Psoas muscle (tissue), 8 donors: ENCODE measurements around the gene GATD1. TPM values are rescaled to one million over a fixed set of nuclear protein-coding genes. Genes with fewer than 3 reads are reported as not detected.

Experiments
- ATAC-seq, 4 donors: fragments of 200-7000 bp; cut with Tn5 transposase; one replicate each; pipeline ENCODE4 v1.9.1; 2020; ENCODE audit warnings: moderate library complexity in 3 of 4, mild to moderate bottlenecking in 2 of 4
- DNase-seq, 2 donors: peaks; one replicate each; pipeline ENCODE4 v3.0.0-alpha.2; 2020
- H3K27ac ChIP-seq: fragments of 200-600 bp; one replicate; pipeline ENCODE4 v1.8.0; 2022
- H3K27me3 ChIP-seq, 3 donors: fragments of 200-600 bp in 1 of 3; one replicate each; pipeline versions ENCODE4 v1.6.1 to v1.8.0; 2013 to 2022; ENCODE audit warnings: low read length in 2 of 3, mild to moderate bottlenecking in 2 of 3, moderate library complexity in 1 of 3; ENCODE audit not compliant: insufficient read depth in 3 of 3
- H3K36me3 ChIP-seq, 2 donors: fragments of 200-600 bp in 1 of 2; one replicate each; pipeline versions ENCODE4 v1.6.1 to v1.8.0; 2013 to 2022; ENCODE audit warnings: low read depth in 1 of 2, mild to moderate bottlenecking in 1 of 2, moderate library complexity in 1 of 2; ENCODE audit not compliant: insufficient read depth in 1 of 2
- H3K4me1 ChIP-seq: fragments of 200-600 bp; one replicate; pipeline ENCODE4 v1.8.0; 2022
- H3K4me3 ChIP-seq: fragments of 200-600 bp; one replicate; pipeline ENCODE4 v1.8.0; 2022; ENCODE audit warnings: mild to moderate bottlenecking
- H3K9me3 ChIP-seq: fragments of 200-600 bp; one replicate; pipeline ENCODE4 v1.8.0; 2022
- WGBS, 3 donors: extraction: QIAGEN DNeasy Blood & Tissue Kit; methylation state at CpG; one replicate each; pipeline versions ENCODE4 v1.1.6 to v1.1.7; 2013; 5-methylcytosine and 5-hydroxymethylcytosine counted together
- intact Hi-C, 2 donors: fragments of 100-400 bp; cut with DNase I; formaldehyde crosslinking; loops; one replicate each; pipeline versions ENCODE4 v1.11.0 to v1.14.2; 2022
- polyA plus RNA-seq, 3 donors: library from polyadenylated mRNA; stranded (reverse); fragments of 200-250 nt; gene quantifications; one replicate each; pipeline ENCODE4 v1.2.3, GENCODE V29; 2013
- total RNA-seq, 4 donors: library from RNA; stranded (reverse); fragmentation: NEBNext Ultra II Directional in 2 of 4; extraction: Animal tissue kit (Norgen Biotek cat#: 25700) in 2 of 4; gene quantifications; one replicate each; pipeline versions ENCODE4 v1.2.1 to v1.2.4, GENCODE V29; 2021 to 2023
- TF ChIP-seq, protein P1 (sequence below): fragments of 200-600 bp; IDR thresholded peaks from one replicate; pipeline ENCODE4 v1.8.0; 2022; ENCODE audit warnings: antibody characterized with exemption
- donor health status: healthy with polysubstance abuse.
- donor health status: DM: no; HTN: no; CAD: no; lungs with moderate emphysema.
- donor health status: Bipolar disorder and iron deficiency.
- donor health status: healthy.
- donor health status: DM: yes; HTN: yes; CAD: no.
- donor health status: DM: no; HTN: no; CAD: no.
- donor health status: DM: no; HTN: no; CAD: no.
- donor health status: DM: yes; HTN: yes; CAD: no.

The GATD1 gene
- total and polyA plus RNA-seq, 7 donors: 11.0 to 32.6 (median 20.9) TPM

GRCh38 chr11:816433-816779, 39.1 kb upstream of the GATD1 start:
- Histone ChIP-seq H3K27ac (no peak overlapping the region), H3K27me3 (no peaks in the 10 kb centered on the region), H3K4me3 (no peak overlapping the region), H3K4me1 (peaks cover 26% of the 10 kb centered on the region), H3K9me3 (no peaks in the 10 kb centered on the region), H3K36me3 (peaks cover 9 to 41% of the 10 kb centered on the region in 2 donors)
- no peak for DNase-seq
- TF ChIP-seq, protein P1, sequence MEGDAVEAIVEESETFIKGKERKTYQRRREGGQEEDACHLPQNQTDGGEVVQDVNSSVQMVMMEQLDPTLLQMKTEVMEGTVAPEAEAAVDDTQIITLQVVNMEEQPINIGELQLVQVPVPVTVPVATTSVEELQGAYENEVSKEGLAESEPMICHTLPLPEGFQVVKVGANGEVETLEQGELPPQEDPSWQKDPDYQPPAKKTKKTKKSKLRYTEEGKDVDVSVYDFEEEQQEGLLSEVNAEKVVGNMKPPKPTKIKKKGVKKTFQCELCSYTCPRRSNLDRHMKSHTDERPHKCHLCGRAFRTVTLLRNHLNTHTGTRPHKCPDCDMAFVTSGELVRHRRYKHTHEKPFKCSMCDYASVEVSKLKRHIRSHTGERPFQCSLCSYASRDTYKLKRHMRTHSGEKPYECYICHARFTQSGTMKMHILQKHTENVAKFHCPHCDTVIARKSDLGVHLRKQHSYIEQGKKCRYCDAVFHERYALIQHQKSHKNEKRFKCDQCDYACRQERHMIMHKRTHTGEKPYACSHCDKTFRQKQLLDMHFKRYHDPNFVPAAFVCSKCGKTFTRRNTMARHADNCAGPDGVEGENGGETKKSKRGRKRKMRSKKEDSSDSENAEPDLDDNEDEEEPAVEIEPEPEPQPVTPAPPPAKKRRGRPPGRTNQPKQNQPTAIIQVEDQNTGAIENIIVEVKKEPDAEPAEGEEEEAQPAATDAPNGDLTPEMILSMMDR: no peak
- ATAC-seq: no peak
- 76 to 79% (median 77%) methylated on average over 11 of the region's 11 CpGs for WGBS, 3 donors
- intact Hi-C loops: no loop called here

- TF ChIP-seq, protein P1: no peak
- intact Hi-C loops: no loop called here
- WGBS, 3 donors: 86 to 92% (median 89%) methylated on average over 11 of the region's 11 CpGs
These were observed 38.6 kb upstream of the GATD1 start for GRCh38 chr11:815675-816432.

DNA sequence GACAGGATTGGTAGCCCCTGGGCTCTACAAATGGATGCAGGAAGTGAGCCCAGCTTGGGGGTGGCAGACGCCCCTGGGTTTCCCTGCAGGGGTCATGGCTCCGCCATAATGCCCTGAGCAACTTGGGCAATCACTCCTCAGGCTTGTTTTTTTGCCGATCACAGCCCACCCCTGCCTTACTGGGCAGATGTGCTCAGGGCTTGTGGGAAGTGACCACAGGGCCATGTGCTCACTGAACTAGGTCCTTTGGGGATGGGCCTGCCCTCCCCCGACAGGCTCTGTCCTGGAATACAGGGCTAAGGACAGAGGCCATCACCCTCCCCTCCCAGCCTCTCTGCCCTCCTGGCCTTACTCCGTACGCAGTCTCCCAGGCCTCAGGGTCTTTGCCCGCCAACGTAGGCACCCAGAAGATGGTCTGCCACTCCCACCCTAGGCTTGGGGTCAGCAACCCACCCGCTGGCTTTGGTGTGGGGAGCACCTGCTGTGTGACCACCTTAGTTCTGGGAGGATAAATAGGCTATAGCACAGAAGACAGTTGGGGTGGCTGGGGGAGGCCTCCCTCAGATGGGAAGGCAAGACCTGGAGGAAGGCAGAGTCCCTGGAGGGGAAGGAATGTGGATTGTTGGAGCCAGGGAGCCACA, 36.3 kb upstream of the GATD1 start:
- Histone ChIP-seq H3K9me3 (no peaks in the 10 kb centered on the region), H3K27ac (peak overlapping the region; percentile 97), H3K36me3 (peaks cover 10 to 46% of the 10 kb centered on the region in 2 donors), H3K4me1 (peaks cover 25% of the 10 kb centered on the region), H3K4me3 (no peak overlapping the region), H3K27me3 (no peaks in the 10 kb centered on the region)
- ATAC-seq (no peak), DNase-seq (no peak)
- intact Hi-C loops: no loop called here
- TF ChIP-seq, protein P1: no peak
- WGBS, 3 donors: 77 to 83% (median 81%) methylated on average over 9 of the region's 9 CpGs

More at GRCh38 chr11:815675-816432, 38.6 kb upstream of the GATD1 start:
- H3K27me3 ChIP-seq: no peaks in the 10 kb centered on the region
- H3K27ac ChIP-seq: no peak overlapping the region
- H3K4me3 ChIP-seq: no peak overlapping the region
- H3K9me3 ChIP-seq: no peaks in the 10 kb centered on the region
- DNase-seq (no peak), ATAC-seq (no peak)
- H3K36me3 ChIP-seq: peaks cover 10 to 46% of the 10 kb centered on the region in 2 donors
- H3K4me1 ChIP-seq: peaks cover 26% of the 10 kb centered on the region

GRCh38 chr11:813072-813455, 35.8 kb upstream of the GATD1 start:
- peaks cover 28% of the 10 kb centered on the region for H3K4me1 ChIP-seq
- no peaks in the 10 kb centered on the region for H3K27me3 ChIP-seq
- WGBS, 3 donors: 85 to 93% (median 85%) methylated on average over 6 of the region's 6 CpGs
- peak overlapping the region; percentile 97 for H3K27ac ChIP-seq
- H3K9me3 ChIP-seq: no peaks in the 10 kb centered on the region
- DNase-seq: no peak
- TF ChIP-seq, protein P1: no peak
- no peak overlapping the region for H3K4me3 ChIP-seq
- H3K36me3 ChIP-seq: peaks cover 10 to 46% of the 10 kb centered on the region in 2 donors
- intact Hi-C loops: no loop called here
- ATAC-seq: no peak
